GM19324 (cell line): ENCODE results near the gene CHKA.

Experiments
- ATAC-seq: cut with Tn5 transposase; IDR thresholded peaks from one replicate; pipeline ENCODE4 v1.9.1; 2021; ENCODE audit warnings: mild to moderate bottlenecking, moderate library complexity; ENCODE audit not compliant: unreplicated experiment, low FRiP score

Gene CHKA

GRCh38 chr11:68049509-68050370 is 71.4 kb downstream of the CHKA start:
- no peak for ATAC-seq

- no peak for ATAC-seq
Measured at GRCh38 chr11:68048681-68049508, 72.3 kb downstream of the CHKA start.

- no peak for ATAC-seq
Measured at GRCh38 chr11:68047437-68048290, 73.5 kb downstream of the CHKA start.

- ATAC-seq, result no peak
Measured at GRCh38 chr11:68044898-68045351, 76.3 kb downstream of the CHKA start.

- no peak for ATAC-seq
Measured at GRCh38 chr11:68044145-68044813, 76.9 kb downstream of the CHKA start.

GRCh38 chr11:68043349-68044144 is 77.6 kb downstream of the CHKA start:
- ATAC-seq, result no peak

- ATAC-seq, result no peak
Measured at GRCh38 chr11:68043029-68043348, 78.2 kb downstream of the CHKA start.

GRCh38 chr11:68042219-68043028 is 78.8 kb downstream of the CHKA start:
- ATAC-seq, result no peak

- ATAC-seq, result no peak
Measured at GRCh38 chr11:68041617-68042218, 79.5 kb downstream of the CHKA start.

GRCh38 chr11:68040957-68041591 is 80.1 kb downstream of the CHKA start:
- ATAC-seq, result no peak

- peak; percentile 38 for ATAC-seq
Measured at GRCh38 chr11:68040101-68040956, 80.9 kb downstream of the CHKA start.

GRCh38 chr11:68039526-68040086 is 81.6 kb downstream of the CHKA start:
- ATAC-seq, result no peak

- ATAC-seq, result peak; percentile 36
Measured at GRCh38 chr11:68038718-68039525, 82.3 kb downstream of the CHKA start, which contains the start of gene TCIRG1. Gene TCIRG1, plus strand, starts transcription at chr11:68039025. Its CDS starts 2,247 bp downstream, at chr11:68041272.

- no peak for ATAC-seq
Measured at GRCh38 chr11:68038226-68038717, 82.9 kb downstream of the CHKA start.
